GM21423 (cell line): ENCODE results near the gene DOCK9.
"Not testable (repeated sequence)": the region's sequence is repeated elsewhere in the genome, so short reads cannot be mapped to it uniquely, and the experiment has no call there.

Source experiments
- ATAC-seq: cut with Tn5 transposase; IDR thresholded peaks from one replicate; pipeline ENCODE4 v1.9.1; 2021; ENCODE audit warnings: mild to moderate bottlenecking, moderate library complexity; ENCODE audit not compliant: unreplicated experiment

The DOCK9 gene

DNA sequence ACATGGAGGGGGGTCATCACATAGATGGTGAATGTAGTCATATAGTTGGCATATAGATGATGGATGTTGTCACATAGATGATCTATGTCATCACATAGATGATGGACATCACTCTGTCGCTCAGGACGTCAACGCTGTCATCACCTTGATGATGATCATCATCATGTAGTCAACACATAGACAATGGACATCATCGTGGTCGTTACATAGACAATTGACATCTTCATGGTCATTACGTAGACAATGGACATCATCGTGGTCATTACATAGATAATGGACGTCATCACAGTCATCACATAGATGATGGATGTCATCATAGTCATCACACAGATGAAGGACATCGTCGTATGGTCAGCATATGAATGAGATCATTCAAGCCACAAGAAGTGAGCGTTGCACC lies 196.8 kb downstream of the DOCK9 start:
- ATAC-seq = no peak

DNA sequence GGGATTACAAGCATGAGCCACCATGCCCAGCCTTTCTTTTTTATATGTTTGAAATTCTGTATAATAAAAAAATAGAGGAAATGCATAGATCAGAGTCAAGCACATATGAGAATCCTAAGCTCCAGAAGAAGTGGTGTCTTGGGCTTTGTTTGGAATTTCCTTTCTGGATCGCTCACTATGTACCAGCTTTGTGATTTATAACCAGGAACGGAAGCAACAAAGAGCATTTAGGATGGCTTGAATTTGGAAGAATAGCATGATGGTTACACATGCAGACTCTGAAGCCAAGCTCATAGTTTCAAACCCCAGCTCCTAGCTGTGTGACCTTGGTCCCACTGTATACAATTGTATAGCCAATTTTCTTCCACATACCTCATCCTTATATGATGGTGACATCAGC lies 197.4 kb downstream of the DOCK9 start:
- ATAC-seq = no peak

DNA sequence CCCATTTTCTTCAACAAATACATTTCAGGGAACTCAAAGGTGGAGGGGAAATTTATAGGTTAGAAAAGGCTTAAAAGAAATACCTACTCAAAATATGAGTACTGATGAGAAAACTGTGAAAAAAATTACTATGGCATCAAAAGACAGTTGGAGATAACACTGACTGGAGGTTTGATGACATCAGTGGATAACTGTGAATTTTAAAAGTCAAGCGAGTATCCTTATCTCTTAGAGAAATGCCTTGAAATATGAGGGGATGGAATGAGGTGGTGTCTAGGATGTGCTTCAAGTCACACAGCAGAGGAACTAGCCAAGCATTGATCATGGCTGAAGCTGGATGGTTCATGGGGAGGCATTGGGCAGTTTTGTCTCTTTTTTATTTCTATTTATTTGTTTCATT lies 198.2 kb downstream of the DOCK9 start:
- ATAC-seq = no peak

DNA sequence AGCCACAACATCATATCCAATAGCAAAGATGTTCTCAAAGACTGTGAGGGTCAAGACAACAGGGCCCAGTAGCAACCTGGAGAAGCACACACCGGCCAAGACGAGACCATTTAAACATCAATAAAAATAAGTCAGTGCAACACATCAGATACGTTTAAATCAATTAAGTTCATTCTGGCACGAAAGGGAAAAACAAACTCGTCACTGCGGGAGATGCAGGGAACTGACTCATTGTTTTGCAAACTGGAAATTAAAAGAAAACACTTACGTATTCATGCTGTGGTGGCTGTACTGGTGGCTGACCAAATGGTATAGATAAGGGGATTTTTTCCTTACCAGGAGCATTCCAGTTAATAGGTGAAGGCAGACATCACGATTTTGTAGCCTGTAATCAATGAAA lies 199.1 kb downstream of the DOCK9 start:
- no peak for ATAC-seq

DNA sequence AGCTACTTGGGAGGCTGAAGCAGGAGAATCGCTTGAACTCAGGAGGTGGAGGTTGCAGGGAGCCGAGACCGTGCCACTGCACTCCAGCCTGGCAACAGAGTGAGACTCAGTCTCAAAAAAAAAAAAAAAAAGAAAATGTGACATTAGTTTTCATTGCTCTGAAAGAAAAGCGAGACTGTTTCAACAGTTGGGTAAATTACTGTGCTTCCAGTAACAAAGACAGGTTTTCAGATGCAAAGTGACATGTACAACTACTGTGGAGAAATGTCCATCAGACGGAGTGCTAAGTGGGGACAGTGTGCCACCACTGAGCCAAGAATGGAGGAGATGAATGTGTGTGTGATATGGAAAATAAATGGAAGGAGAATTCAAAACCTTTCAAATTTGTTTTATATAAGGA lies 201.2 kb downstream of the DOCK9 start:
- no peak for ATAC-seq

DNA sequence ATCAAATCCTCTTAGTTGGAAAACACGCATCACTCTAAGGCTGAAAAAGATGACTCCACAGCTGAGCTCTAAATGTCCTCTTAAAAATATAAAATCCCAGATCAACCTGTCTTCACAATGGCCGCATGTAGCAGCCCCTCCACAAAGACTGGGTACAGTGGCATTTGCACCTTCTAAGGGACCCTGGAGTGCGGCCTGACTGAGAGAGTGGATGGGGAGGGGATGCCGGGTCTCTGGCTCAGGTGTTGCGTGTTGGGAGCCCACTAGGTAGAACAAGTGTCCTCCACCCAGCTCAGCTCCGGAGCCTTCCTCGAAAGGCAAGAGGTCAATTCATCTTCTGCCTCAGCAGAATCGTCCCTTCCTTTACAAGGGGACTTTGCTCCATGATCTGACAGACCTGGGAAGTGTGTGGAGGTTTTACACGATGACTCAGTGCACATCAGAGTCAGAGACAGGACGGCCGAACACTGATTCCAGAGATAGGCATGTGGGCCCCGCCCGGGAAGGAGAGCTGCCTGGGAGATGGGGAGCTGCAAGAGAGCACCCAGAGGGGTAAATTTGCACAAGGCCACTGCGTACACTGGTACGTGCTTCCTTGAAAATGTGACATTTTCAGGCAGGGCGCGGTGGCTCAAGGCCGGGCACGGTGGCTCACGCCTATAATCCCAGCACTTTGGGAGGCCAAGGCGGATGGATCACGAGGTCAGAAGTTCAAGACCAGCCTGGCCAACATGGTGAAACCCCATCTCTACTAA lies 201.8 kb downstream of the DOCK9 start:
- ATAC-seq = no peak

DNA sequence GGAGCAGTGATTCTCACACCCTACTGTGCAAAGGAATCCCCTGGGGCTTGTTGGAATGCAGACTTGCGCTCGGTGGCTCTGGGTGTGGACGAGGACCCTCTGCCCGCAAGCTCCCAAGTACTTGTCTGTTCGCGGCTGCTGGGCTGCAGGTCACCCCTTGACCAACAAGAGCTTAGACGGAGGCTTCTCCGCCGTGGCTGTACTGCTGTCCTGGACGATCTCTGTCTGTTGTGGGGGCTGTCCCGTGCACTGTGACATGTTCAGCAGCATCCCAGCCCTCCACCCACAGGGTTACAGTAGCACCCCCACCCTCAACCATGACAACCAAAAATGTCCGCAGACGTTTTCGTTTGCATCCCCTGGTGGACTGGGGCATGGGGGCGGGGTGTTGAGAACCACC lies 202.5 kb downstream of the DOCK9 start:
- ATAC-seq = no peak

DNA sequence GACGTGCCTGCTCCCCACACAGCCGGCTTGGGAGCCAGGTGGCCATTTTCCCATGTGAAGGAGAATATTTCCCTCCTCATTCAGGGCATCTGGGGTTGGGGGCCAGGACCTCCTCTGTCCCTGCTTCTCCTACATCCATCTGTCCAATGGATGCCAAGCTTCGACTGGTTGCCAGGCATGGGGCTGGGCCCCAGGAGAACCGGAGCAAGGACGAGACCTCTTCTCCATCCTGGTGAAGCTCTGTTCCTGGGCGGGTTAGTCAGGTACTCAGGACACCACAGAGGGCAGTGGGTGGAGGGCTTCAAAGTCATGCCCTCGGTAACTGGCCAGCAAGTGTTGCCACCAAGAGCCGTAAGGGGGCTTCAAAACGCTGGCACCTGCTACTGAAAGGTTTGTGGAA lies 203.1 kb downstream of the DOCK9 start:
- ATAC-seq = no peak

DNA sequence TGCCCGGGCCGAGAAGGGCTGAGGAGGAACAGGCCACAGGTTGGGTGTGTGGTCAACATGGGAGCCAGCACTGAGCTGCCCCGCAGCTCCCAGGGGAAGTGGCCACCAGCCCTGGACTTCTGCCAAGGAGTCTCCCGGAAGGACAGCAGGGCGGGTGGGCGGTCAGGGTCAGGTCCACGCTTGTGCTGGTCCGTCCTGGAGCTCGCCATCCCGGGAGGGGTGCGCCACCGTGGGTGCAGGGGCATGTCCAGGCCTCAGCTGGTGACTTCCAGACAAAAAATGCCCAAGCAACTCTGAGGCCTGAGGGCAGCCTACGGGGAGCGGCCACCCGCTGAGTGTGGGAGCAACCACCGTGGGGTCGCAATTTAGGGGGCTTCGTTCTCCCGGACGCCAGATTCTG lies 203.9 kb downstream of the DOCK9 start:
- no peak for ATAC-seq

DNA sequence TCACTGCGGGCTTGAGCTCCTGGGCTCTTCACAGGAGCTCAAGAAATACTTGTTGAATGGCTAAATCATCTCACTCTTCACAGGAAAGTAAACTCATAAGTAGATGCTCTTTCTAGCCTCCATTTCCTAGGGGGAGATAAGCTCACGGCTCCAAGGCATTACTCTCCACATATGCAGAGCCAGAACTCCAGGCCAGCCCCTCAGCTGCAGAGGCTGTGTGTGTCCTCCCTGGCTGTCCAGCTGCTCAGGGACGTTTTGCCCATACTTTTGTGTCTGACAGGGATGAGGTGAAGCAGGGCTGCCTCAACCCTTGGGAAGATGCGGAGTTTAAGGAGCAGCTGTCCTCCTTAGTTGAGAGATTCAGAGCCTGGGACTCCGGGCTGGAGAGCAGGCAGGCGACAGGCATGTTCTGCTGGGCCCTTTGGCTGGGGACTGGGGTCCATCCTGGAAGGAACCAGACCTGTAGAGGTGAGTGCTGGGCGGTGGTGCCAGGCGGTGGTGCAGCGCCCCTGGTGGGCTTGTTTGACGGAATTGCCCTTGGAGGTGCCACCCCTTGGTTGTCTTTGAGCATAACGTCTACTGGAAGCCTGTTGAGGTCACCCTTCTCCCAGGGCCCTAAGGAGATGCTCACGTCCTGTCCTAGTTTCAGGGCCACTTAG lies 204.9 kb downstream of the DOCK9 start:
- no peak for ATAC-seq

DNA sequence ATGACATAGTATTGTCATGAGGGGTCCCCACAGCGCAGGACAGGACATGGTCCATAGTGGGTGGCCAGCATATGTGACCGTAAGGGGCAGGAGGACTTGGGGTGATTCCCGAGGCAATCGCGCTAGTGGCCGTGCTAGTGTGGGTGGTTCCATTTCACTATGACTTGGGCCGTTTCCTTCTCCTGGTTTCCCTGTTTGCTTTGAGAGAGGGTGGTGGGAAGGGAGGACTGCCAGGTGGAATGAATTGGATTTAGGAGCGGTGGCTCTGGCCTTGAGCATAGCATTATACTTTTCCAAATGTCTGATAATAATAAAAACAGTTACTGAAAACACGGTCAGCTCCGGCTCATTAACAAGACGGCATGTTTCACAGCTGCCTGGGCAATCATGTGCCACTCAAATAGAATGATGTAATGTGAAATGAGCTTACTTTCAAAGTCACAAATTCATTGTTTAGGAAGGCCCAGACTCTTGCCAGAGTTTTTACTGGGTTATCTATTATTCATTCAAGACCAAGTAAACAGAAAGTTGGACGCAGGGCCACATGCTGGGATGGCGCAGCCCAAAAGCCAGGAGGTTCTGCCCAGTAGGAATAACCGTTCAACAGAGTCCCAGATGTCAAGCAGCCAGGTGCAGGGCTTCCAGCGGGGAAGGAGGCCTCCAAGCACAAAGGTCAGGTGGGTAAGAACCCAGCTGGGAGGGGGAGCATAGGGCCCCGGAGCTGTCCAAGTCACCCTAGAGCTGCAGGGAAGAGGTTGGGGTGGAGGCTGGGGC lies 205.8 kb downstream of the DOCK9 start:
- ATAC-seq = no peak

DNA sequence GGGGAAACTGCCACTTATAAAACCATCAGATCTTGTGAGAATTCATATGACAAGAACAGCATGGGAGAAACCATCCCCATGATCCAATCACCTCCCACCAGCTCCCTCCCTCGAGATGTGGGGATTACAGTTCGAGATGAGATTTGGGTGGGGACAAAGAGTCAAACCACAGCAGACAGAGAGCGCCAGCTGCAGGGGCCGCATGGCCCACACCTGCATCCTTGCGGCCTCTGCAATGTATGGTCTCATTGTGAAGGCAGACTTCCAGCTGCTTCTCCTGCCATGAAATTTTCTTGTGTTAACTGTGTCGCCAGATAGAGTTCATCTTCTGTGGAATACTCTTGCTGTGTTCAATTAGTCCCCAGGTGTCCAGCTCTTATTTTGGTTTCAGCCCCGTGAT lies 208.1 kb downstream of the DOCK9 start:
- ATAC-seq = no peak

DNA sequence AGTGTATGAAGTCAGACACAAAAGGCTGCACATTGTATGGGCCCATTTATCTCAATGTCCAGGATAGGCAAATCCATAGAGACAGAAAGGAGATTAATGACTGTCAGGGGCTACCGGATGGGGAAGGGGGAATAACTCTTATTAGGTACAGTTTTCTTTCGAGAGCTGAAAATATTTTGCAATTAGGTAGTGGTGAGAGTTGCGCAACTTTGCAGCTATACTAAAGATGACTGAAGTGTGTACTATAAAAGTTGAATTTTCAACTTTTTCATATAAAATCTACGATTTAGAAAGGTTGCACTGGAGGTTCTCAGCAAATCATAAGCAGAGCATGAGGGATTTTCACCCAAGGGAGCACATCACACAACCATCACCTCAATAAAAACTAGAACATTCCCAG lies 209.3 kb downstream of the DOCK9 start:
- ATAC-seq = no peak

DNA sequence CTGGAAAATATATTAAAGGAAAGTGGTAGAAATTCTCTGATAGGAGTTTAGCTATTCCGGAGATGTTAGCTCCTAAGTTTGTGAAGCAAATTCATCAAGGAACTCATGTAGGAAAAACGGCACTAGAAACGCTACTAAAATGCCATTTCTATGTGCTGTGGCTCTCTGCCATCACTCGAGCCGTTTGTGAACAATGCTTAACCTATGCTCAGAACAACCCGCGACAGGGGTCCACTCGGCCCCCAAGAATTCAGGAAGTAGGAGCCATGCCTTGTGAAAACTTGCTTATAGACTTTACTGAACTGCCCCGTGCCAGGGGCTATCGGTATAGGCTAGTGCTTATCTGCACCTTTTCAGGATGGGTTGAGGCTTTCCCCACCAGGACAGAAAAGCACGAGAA lies 211.2 kb downstream of the DOCK9 start:
- no peak for ATAC-seq

DNA sequence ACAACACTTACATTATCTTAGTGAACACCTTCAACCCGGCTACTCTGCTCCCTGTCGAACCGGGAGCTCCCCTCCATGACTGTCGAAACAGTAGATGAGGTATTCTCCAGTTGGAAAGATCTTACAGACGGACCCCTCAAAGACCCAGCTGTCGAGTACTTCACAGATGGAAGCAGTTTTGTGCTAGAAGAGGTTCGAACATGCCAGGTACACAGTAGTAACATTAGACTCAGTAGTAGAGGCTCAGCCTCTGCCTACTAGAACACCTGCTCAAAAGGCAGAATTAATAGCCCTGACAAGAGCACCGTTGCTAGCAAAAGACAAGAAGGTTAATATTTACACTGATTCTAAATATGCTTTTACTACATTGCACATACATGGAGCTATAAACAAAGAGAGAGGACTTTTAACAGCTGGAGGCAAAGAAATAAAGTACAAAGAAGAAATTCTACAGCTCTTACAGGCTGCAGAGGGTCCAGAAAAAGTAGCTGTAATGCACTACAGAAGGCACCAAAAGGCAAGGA lies 211.8 kb downstream of the DOCK9 start:
- no peak for ATAC-seq

DNA sequence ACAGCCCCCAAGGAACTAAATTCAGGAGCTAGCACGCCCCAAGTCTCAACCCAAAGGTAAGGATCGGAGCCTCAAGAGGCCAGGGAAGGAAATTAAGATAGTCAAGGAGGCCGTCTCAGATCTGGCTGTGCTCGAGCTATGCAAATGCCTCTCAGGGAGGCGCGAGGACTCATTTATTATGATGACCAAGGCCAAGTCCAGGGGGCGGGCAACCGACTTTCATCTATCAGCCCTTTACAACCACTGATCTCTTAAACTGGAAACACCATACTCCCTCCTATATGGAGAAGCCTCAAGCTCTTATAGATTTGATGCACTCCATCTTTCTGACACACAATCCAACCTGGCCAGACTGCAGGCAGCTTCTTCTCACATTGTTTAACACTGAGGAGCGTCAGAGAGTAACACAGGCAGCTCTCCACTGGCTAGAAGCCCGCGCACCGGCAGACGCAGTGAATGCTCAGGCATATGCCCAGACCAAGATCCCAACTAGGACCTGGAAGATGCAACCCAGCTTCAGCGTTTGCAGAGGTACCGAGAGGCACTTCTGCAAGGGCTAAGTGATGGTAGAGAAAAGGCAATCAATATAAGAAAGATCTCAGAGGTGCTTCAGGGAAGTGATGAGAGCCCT lies 215.8 kb downstream of the DOCK9 start:
- no peak for ATAC-seq

DNA sequence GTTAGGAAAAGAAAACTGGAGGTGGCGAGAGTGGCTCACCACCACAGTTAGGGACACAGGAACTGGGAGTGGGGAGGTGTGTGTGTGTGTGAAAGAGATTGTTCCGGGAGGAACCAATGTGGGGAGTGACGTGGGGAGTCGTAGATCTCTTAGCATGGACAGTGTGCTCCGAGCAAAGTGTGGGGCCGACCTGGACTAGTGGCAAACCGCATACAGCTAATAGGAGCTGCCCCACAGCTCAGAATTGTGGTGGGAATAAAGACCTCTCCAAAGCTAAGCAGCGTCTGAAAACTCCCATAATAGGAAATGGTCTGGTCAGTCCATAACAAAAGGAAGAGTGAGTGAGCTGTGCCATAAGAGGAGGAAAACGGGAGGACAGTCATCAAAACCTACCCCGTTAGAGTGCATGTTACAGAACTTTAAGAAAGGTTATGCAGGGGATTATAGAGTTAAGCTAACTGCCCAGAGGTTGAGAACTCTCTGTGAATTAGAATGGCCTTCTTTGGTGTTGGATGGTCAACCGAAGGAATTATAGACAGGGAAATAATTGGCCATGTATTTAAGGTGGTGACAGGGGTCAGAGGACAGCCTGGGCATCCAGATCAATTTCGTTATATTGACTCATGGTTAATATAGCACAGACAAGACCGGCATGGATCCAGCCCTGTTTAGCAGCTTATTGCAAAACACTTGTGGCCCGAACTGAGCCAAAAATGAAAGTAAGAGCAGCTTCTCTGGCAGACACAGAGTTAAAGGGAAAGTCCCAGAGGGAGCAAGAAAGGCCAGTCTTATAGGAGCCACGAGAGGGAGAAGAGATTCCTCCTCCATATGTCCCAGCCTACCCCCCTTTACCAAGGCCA lies 216.5 kb downstream of the DOCK9 start:
- no peak for ATAC-seq

DNA sequence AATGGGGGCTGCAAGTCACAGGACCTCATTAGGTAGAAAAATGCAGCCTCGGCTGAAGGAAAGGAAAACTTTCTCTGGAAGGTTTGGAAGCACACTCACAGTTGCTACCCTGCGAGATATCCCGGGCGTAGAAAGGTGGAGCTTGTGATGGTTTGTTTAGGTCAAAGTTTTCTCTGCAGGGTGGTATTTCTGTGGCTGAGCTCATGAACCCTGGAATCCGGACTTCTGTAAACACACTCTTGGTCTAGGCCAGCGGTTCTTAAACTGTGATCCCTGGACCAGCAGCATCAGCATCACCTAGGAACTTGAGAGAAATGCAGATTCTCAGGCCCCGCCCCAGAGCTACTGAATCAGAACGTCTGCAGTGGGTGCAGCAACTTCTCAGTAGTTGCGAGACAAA lies 222.1 kb downstream of the DOCK9 start:
- ATAC-seq = no peak

DNA sequence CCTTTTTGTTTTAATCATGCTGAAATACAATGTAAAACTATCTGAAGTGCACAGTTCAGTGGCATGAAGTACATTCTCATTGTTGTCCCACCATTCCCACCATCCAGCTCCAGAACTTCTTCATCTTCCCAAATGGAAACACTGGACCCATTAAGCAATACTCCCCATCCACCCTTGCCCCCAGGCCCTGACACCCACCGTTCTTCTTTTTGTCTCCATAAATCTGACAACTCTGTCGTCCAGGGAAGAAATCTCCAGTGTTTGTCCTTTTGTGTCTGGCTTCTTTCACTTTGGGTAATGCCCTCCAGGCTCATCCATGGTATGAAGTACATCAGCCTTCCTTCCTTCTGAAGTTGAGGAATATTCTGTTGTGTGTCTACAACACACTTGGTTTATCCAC lies 222.7 kb downstream of the DOCK9 start:
- ATAC-seq = no peak

DNA sequence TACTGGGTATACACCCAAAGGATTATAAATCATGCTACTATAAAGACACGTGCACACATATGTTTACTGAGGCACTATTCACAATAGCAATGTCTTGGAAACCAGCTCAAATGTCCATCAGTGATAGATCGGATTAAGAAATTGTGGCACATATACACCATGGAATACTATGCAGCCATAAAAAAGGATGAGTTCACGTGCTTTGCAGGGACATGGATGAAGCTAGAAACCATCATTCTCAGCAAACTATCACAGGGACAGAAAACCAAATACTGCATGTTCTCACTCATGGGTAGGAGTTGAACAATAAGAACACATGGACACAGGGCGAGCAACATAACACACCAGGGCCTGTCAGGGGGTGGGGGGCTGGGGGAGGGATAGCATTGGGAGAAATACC lies 223.4 kb downstream of the DOCK9 start:
- not testable (repeated sequence) for ATAC-seq
